HCT116 (cell line): ENCODE measurements around the gene THBD.

Source experiments
- ATF3 ChIP-seq: IDR thresholded peaks from 2 replicates; pipeline ENCODE4 v1.6.1; 2012
- CEBPB ChIP-seq: IDR thresholded peaks from 2 replicates; pipeline ENCODE4 v1.6.1; 2012; ENCODE audit warnings: low read depth
- ELF1 ChIP-seq: IDR thresholded peaks from 2 replicates; pipeline ENCODE4 v1.6.1; 2012; ENCODE audit warnings: low read depth, borderline replicate concordance
- EZH2 ChIP-seq: fragments of 200-600 bp; sonication (generic); IDR thresholded peaks from 2 replicates; pipeline ENCODE4 v1.6.1; 2017; ENCODE audit warnings: antibody characterized with exemption, mixed run types
- EZH2phosphoT487 ChIP-seq: fragments of 200-600 bp; IDR thresholded peaks from 2 replicates; pipeline ENCODE4 v1.6.1; 2018; ENCODE audit warnings: antibody characterized with exemption, borderline replicate concordance
- JUND ChIP-seq: IDR thresholded peaks from 2 replicates; pipeline ENCODE4 v1.6.1; 2012
- POLR2A ChIP-seq: IDR thresholded peaks from 2 replicates; pipeline ENCODE4 v1.7.0; 2011; ENCODE audit warnings: borderline replicate concordance; ENCODE audit not compliant: insufficient read depth, insufficient read length; ENCODE audit errors: extremely low read depth
- POLR2AphosphoS5 ChIP-seq: IDR thresholded peaks from 2 replicates; pipeline ENCODE4 v1.6.1; 2011; ENCODE audit warnings: mild to moderate bottlenecking, low read depth, low read length, moderate library complexity
- RAD21 ChIP-seq: IDR thresholded peaks from 2 replicates; pipeline ENCODE4 v1.6.1; 2012; ENCODE audit warnings: low read depth, mild to moderate bottlenecking
- SRF ChIP-seq: IDR thresholded peaks from 2 replicates; pipeline ENCODE4 v1.6.1; 2012; ENCODE audit warnings: low read depth
- TCF7L2 ChIP-seq: IDR thresholded peaks from 2 replicates; pipeline ENCODE4 v1.7.0; 2011; ENCODE audit warnings: borderline replicate concordance, inconsistent platforms; ENCODE audit not compliant: insufficient read depth, insufficient read length; ENCODE audit errors: extremely low read depth
- ZNF274 ChIP-seq: fragments of 200-500 bp; sonication (Bioruptor generic); IDR thresholded peaks from 2 replicates; pipeline ENCODE4 v1.6.1; 2014; ENCODE audit warnings: mild to moderate bottlenecking, low read depth, low read length, inconsistent platforms
- TF ChIP-seq, protein P1 (sequence below), 3 experiments: fragments of 200-600 bp in 1 of 3; sonication (generic) in 1 of 3; IDR thresholded peaks in 2 of 3; conservative IDR thresholded peaks in 1 of 3; 2 replicates each; pipeline ENCODE4 v1.5.1; 2012 to 2017; ENCODE audit warnings: low read depth in 2 of 3, low read length in 2 of 3, antibody characterized with exemption in 1 of 3, borderline replicate concordance in 1 of 3, control low read depth in 1 of 3, mild to moderate bottlenecking in 1 of 3, mixed read lengths in 1 of 3, mixed run types in 1 of 3, moderate library complexity in 1 of 3; ENCODE audit not compliant: insufficient read depth in 1 of 3
- TF ChIP-seq, protein P2 (sequence below): IDR thresholded peaks from 2 replicates; pipeline ENCODE4 v1.6.1; 2012

DNA sequence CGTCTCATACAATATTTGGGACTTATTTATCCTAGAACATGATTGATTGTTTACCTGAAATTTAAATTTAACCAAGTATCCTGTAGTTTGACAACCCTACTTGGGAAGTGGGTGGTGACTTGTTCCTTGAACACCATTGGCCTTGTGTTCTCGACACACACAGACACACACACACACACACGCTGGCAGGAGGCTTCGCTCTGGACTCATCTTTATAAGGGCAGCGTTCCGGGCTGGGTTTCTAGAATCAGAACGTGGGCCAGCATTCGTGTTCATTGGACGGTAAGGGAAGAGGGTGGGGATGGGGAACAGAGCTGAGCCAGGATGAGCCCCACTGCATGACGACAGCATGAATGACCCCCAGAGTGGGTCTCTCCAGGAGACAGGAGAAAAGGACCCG lies 30.5 kb downstream of the THBD start:
- TF ChIP-seq POLR2AphosphoS5 = no peak
- no peak for TF ChIP-seq CEBPB
- TF ChIP-seq POLR2A = no peak
- TF ChIP-seq EZH2phosphoT487 = no peak
- TF ChIP-seq, protein P1, sequence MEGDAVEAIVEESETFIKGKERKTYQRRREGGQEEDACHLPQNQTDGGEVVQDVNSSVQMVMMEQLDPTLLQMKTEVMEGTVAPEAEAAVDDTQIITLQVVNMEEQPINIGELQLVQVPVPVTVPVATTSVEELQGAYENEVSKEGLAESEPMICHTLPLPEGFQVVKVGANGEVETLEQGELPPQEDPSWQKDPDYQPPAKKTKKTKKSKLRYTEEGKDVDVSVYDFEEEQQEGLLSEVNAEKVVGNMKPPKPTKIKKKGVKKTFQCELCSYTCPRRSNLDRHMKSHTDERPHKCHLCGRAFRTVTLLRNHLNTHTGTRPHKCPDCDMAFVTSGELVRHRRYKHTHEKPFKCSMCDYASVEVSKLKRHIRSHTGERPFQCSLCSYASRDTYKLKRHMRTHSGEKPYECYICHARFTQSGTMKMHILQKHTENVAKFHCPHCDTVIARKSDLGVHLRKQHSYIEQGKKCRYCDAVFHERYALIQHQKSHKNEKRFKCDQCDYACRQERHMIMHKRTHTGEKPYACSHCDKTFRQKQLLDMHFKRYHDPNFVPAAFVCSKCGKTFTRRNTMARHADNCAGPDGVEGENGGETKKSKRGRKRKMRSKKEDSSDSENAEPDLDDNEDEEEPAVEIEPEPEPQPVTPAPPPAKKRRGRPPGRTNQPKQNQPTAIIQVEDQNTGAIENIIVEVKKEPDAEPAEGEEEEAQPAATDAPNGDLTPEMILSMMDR (IDR thresholded peaks at IDR 0.05 in 2 of 3, conservative IDR thresholded peaks at IDR 0.05 in 1 of 3; ENCODE audit: borderline replicate concordance in 1 of 3, insufficient read depth in 1 of 3, low read depth in 2 of 3, low read length in 2 of 3) = no peak
- TF ChIP-seq RAD21 = no peak
- TF ChIP-seq, protein P2, sequence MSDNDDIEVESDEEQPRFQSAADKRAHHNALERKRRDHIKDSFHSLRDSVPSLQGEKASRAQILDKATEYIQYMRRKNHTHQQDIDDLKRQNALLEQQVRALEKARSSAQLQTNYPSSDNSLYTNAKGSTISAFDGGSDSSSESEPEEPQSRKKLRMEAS = no peak
- TF ChIP-seq EZH2 = no peak
- no peak for TF ChIP-seq ELF1
- TF ChIP-seq JUND = no peak
- TF ChIP-seq ATF3 = no peak
- TF ChIP-seq SRF = no peak
- TF ChIP-seq ZNF274 = no peak
- TF ChIP-seq TCF7L2 = no peak
